ENCODE results near the gene PCDH1. TPM values are rescaled to one million over a fixed set of nuclear protein-coding genes. Genes with fewer than 3 reads are reported as not detected.
A peak's percentile ranks its signal among the peaks of the same experiment; 100 is the strongest.

PCDH1 gene
- total RNA-seq, 1 donor from 2014 or later: 16.1 TPM

DNA sequence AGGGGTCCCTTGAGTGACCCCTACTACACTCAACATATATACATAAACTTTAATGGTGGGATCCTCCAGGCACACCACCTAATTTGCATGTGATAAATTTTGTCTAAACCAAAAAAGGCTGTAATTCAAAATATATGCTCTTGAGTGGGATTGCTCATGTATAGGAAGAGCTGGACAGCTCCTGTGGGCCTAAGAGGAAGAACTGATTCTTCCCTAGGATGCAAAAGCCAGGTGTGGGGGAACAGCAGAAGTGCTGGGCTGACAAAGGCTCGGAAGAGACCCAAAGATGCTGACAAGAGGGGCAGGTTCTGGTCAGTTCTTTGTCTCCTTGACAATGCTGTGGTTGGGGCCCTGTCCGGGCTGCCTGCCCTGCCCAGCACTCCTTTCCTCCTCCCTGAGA, 43.9 kb downstream of the PCDH1 start:
- TF ChIP-seq, protein P1, sequence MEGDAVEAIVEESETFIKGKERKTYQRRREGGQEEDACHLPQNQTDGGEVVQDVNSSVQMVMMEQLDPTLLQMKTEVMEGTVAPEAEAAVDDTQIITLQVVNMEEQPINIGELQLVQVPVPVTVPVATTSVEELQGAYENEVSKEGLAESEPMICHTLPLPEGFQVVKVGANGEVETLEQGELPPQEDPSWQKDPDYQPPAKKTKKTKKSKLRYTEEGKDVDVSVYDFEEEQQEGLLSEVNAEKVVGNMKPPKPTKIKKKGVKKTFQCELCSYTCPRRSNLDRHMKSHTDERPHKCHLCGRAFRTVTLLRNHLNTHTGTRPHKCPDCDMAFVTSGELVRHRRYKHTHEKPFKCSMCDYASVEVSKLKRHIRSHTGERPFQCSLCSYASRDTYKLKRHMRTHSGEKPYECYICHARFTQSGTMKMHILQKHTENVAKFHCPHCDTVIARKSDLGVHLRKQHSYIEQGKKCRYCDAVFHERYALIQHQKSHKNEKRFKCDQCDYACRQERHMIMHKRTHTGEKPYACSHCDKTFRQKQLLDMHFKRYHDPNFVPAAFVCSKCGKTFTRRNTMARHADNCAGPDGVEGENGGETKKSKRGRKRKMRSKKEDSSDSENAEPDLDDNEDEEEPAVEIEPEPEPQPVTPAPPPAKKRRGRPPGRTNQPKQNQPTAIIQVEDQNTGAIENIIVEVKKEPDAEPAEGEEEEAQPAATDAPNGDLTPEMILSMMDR (IDR thresholded peaks at IDR 0.05; ENCODE audit: borderline replicate concordance): no peak
- peak overlapping the region; percentile 86 for H3K27ac ChIP-seq (replicated peaks)
- no peak overlapping the region for H3K4me3 ChIP-seq
- no peaks in the 10 kb centered on the region for H3K9me3 ChIP-seq (replicated peaks)
- DNase-seq: no peak
- intact Hi-C loops (cut with micrococcal nuclease): no loop called here
- H3K27me3 ChIP-seq (ENCODE audit: low read depth): peaks cover 29% of the 10 kb centered on the region
- no peaks in the 10 kb centered on the region for H3K36me3 ChIP-seq
- H3K4me1 ChIP-seq: peaks cover 54% of the 10 kb centered on the region

DNA sequence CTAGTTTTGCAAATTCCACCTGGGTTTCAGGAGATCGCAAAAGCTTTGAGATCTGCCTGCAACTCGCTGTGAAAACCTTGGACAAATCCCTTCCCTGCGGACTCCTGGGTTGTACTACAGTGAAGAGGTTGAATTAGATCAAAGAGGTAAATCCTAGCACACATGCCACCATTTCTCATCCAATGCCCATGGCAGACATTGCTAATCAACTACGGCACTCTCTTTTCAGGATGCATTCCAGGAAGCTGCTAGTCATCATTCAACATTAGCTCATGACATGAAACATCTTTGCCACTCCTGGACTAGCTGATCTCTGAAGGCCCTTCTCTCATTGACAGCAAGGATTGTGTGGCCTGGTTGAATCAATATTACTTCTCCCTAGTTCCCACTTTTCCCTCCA, 46.1 kb downstream of the PCDH1 start:
- Histone ChIP-seq H3K4me1 (peaks cover 50% of the 10 kb centered on the region), H3K9me3 (replicated peaks) (no peaks in the 10 kb centered on the region), H3K27me3 (ENCODE audit: low read depth) (peaks cover 18% of the 10 kb centered on the region), H3K4me3 (no peak overlapping the region), H3K36me3 (no peaks in the 10 kb centered on the region), H3K27ac (replicated peaks) (peak overlapping the region; percentile 34)
- intact Hi-C loops (cut with micrococcal nuclease): no loop called here
- DNase-seq: no peak
- TF ChIP-seq, protein P1 (IDR thresholded peaks at IDR 0.05; ENCODE audit: borderline replicate concordance): no peak

DNA sequence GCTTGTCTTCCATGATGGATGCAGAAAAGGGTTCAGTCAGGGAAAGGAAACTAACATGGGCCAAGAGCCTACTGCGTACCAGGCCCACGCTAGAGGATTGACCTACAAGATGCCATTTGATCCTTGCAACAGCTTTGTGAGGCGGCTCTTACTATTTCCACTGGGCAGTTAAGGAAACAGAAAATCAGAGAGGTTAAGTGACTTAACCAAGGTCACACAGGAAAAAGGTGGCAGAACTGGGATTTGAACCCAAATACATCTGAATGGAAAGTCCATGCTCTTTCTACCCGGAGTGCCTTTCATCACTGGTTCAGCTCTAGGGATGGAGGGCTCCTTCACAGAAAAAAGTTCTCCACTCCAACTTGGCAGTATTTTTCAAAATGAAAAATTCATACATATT, 50.0 kb downstream of the PCDH1 start:
- Histone ChIP-seq H3K4me1 (peaks cover 32% of the 10 kb centered on the region), H3K4me3 (no peak overlapping the region), H3K27me3 (ENCODE audit: low read depth) (peaks cover 30% of the 10 kb centered on the region), H3K9me3 (replicated peaks) (no peaks in the 10 kb centered on the region), H3K36me3 (peaks cover 4% of the 10 kb centered on the region), H3K27ac (replicated peaks) (peak overlapping the region; percentile 72)
- intact Hi-C loops (cut with micrococcal nuclease): no loop called here
- TF ChIP-seq, protein P1 (IDR thresholded peaks at IDR 0.05; ENCODE audit: borderline replicate concordance): no peak
- DNase-seq: no peak

GRCh38 chr5:141826674-141827073, 51.5 kb downstream of the PCDH1 start:
- Histone ChIP-seq H3K36me3 (peaks cover 4% of the 10 kb centered on the region), H3K27ac (replicated peaks) (peak overlapping the region; percentile 72), H3K9me3 (replicated peaks) (no peaks in the 10 kb centered on the region), H3K27me3 (ENCODE audit: low read depth) (peaks cover 30% of the 10 kb centered on the region), H3K4me3 (no peak overlapping the region), H3K4me1 (peaks cover 41% of the 10 kb centered on the region)
- intact Hi-C loops (cut with micrococcal nuclease): no loop called here
- TF ChIP-seq, protein P1 (IDR thresholded peaks at IDR 0.05; ENCODE audit: borderline replicate concordance): no peak
- peak; percentile 53 for DNase-seq

- Histone ChIP-seq H3K9me3 (replicated peaks) (no peaks in the 10 kb centered on the region), H3K4me3 (no peak overlapping the region), H3K27me3 (ENCODE audit: low read depth) (peaks cover 30% of the 10 kb centered on the region), H3K27ac (replicated peaks) (peak overlapping the region; percentile 72), H3K4me1 (peaks cover 46% of the 10 kb centered on the region), H3K36me3 (peaks cover 4% of the 10 kb centered on the region)
- TF ChIP-seq, protein P1 (IDR thresholded peaks at IDR 0.05; ENCODE audit: borderline replicate concordance): peak; percentile 48
- DNase-seq: no peak
- intact Hi-C loops (cut with micrococcal nuclease): no loop called here
Measured at GRCh38 chr5:141825791-141826560, 52.2 kb downstream of the PCDH1 start.
